GM21528 (cell line): ENCODE data around the gene CCDC146.
"Not testable (repeated sequence)": the region's sequence is repeated elsewhere in the genome, so short reads cannot be mapped to it uniquely, and the experiment has no call there.

Experiments
- ATAC-seq: cut with Tn5 transposase; IDR thresholded peaks from one replicate; pipeline ENCODE4 v1.9.1; 2021; ENCODE audit warnings: mild to moderate bottlenecking, moderate library complexity; ENCODE audit not compliant: unreplicated experiment, low FRiP score

Gene CCDC146

GRCh38 chr7:77121860-77122681 lies at the start of gene CCDC146:
CCDC146 (plus strand) TSS chr7:77122615; CDS start chr7:77167669, 45,054 bp downstream.
- ATAC-seq, result peak; percentile 98

GRCh38 chr7:77074786-77075396 lies 47.5 kb upstream of the CCDC146 start:
- not testable (repeated sequence) for ATAC-seq

- not testable (repeated sequence) for ATAC-seq
These were observed 45.4 kb upstream of the CCDC146 start for GRCh38 chr7:77077060-77077459.

- ATAC-seq, result not testable (repeated sequence)
These were observed 43.3 kb upstream of the CCDC146 start for GRCh38 chr7:77079112-77079511.

GRCh38 chr7:77079624-77080023 lies 42.8 kb upstream of the CCDC146 start:
- ATAC-seq, result not testable (repeated sequence)

GRCh38 chr7:77080236-77080635 lies 42.2 kb upstream of the CCDC146 start:
- ATAC-seq, result not testable (repeated sequence)

- ATAC-seq, result not testable (repeated sequence)
These were observed 40.2 kb upstream of the CCDC146 start for GRCh38 chr7:77082192-77082591.

GRCh38 chr7:77092301-77092700 lies 30.1 kb upstream of the CCDC146 start:
- ATAC-seq, result not testable (repeated sequence)

GRCh38 chr7:77100501-77100900 lies 21.9 kb upstream of the CCDC146 start:
- ATAC-seq, result not testable (repeated sequence)

GRCh38 chr7:77101187-77101586 lies 21.2 kb upstream of the CCDC146 start:
- ATAC-seq, result not testable (repeated sequence)

GRCh38 chr7:77102671-77103070 lies 19.7 kb upstream of the CCDC146 start:
- ATAC-seq, result not testable (repeated sequence)

- ATAC-seq, result not testable (repeated sequence)
These were observed 16.5 kb upstream of the CCDC146 start for GRCh38 chr7:77105904-77106303.

- ATAC-seq, result not testable (repeated sequence)
These were observed 14.8 kb upstream of the CCDC146 start for GRCh38 chr7:77107659-77108058.

GRCh38 chr7:77108362-77108761 lies 14.1 kb upstream of the CCDC146 start:
- not testable (repeated sequence) for ATAC-seq

- not testable (repeated sequence) for ATAC-seq
These were observed 9.6 kb upstream of the CCDC146 start for GRCh38 chr7:77112719-77113306.

GRCh38 chr7:77125486-77125885 lies 3.1 kb downstream of the CCDC146 start:
- ATAC-seq, result not testable (repeated sequence)

- not testable (repeated sequence) for ATAC-seq
These were observed 4.6 kb downstream of the CCDC146 start for GRCh38 chr7:77127009-77127408.

- peak; percentile 65 for ATAC-seq
These were observed 6.4 kb downstream of the CCDC146 start for GRCh38 chr7:77128582-77129410.

- not testable (repeated sequence) for ATAC-seq
These were observed 9.4 kb downstream of the CCDC146 start for GRCh38 chr7:77131781-77132180.

GRCh38 chr7:77138668-77139067 lies 16.3 kb downstream of the CCDC146 start:
- ATAC-seq, result not testable (repeated sequence)
